Stimulated activated CD4-positive, alpha-beta T cell treated with anti-CD3 and anti-CD28 coated beads, Interleukin-2, amount 100 ng/mL, for 4 hours (primary cell): ENCODE measurements around the gene EIF4E1B.

Experiments
- DNase-seq: peaks from one replicate; pipeline ENCODE4 v3.0.0-alpha.2; 2020; ENCODE audit warnings: low read depth

EIF4E1B gene

DNA sequence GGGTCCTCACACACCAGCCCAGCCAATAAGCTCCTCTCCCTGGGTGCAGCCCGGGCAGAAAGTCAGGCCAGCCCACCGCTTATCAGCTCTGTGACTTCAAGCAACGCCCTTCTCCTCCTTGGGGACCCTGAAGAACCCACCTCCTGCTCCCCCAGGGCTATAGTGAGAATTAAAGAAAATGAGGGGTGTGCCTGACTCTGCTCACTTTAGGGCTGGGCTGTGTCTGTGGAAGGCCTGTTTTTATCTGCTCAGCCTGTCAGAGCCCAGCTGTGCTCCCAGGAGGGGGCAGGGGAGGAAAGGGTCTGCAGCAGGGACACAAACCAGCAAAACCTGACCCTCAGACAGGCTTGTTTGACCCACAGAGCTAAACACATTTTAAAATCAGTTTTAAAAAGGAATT, 24.4 kb upstream of the EIF4E1B start:
- DNase-seq: no peak

GRCh38 chr5:176606875-176607274, 23.6 kb upstream of the EIF4E1B start:
- DNase-seq: no peak

GRCh38 chr5:176608142-176608705, 22.3 kb upstream of the EIF4E1B start:
- no peak for DNase-seq

- no peak for DNase-seq
Measured at GRCh38 chr5:176608937-176609723, 21.3 kb upstream of the EIF4E1B start.

DNA sequence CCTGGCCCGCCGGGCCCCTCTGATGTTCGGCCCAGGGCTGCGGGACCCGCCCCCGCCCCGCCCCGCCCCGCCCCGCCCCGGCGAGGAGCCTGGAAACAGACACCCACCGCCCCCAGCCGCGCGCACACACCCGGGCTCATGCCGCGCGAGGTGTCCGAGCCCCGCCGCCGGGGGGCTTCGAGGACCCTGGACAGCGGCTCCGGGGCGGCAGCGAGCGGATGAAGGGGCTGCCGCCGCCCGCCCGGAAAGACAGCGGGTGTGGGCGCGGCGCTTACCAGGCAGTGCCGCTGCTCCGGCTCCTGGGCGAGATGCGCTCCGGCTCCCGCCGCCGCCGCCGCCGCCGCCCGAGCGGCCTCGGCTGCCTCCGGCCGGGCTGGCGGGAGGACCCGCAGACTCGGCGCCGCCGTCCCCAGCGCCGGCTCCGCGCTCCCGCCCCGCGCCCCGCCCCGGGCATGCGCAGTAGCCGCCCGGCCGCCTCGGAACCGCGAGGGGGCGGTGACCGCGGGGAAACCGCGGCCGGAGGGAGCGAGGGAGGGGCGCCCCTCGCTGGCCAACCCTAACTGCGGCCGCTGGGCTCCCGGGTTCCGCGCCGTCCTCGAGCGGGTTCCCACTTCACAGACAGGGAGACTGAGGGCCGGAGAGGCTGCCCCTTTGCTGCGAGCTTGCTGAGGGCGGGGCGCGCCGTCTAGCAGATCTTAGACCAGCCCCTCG, 20.6 kb upstream of the EIF4E1B start, which contains the start of gene GPRIN1:
GPRIN1 (minus strand) TSS at position 433 of the 711 bp plus-strand sequence. CDS start 10,322 bp downstream, outside the sequence.
- peak; percentile 17 for DNase-seq

DNA sequence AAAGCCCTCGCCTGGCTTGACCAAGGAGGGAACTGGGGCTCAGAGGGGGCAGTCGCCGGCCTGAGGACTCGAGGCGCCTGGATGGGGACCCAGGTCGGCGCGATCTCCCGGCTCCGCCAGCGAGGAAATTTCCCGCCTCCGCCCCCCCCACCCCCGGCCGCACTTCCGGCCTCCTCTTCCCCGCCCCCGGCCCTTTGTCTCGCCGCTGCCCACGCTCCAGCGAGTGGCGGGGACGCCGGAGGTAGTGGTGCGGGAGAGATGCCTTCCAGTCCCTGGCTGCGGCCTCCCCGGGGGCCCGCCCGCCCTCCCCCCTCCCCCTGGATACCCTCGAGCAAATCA, 20.1 kb upstream of the EIF4E1B start:
- peak; percentile 13 for DNase-seq

- DNase-seq: no peak
Measured at GRCh38 chr5:176611435-176611834, 19.0 kb upstream of the EIF4E1B start.

- no peak for DNase-seq
Measured at GRCh38 chr5:176612008-176612407, 18.5 kb upstream of the EIF4E1B start.

GRCh38 chr5:176612855-176613254, 17.6 kb upstream of the EIF4E1B start:
- no peak for DNase-seq

DNA sequence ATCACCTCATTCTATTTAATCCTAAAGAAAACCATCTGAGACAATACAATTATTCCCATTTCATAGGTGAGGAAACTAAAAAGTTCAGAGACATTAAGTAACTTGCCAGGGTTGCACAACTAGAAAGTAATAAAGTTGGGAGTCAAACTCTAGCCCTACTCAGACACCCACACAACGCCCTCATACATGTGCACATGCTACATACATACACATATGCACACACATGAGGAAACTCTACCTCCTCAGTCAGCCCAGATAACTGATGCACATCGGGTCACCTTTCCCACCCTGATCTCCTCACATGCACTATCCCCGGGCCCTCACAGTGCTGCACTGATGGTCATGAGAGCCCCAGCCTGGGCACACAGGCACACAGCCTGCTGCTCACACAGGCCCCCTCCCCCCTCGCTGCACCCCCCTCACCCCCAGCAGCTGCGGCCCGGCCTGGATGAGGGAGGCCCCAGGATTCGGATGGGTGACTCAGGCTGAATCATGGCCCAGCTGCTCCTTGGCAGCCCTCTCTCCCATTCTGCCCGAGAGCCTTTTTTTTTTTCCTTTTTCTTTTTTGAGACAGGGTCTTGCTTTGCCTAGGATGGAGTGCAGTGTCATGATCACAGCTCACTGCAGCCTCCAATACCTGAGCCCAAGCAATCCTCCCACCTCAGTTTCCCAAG, 15.5 kb upstream of the EIF4E1B start:
- DNase-seq: no peak

- DNase-seq: no peak
Measured at GRCh38 chr5:176616511-176616910, 14.0 kb upstream of the EIF4E1B start.

- no peak for DNase-seq
Measured at GRCh38 chr5:176618783-176619182, 11.7 kb upstream of the EIF4E1B start.

DNA sequence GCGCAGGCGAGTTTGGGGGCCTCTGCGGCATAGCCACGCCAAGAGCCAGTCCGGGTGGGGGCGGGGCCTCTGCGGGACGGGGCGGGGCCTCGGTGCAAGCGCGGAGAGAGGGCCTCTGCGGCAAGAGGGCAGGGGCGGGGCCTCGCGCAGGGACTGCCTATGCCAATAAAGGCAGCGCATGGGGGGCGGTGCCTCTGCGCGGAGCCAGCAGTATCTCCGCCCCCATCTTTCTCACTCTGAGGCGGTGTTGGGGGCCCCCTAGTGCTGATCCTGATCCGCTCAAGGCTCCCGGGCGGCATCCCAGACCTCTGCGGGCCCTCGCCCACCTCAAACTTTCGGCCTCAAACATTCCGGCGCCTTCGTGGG, 11.3 kb upstream of the EIF4E1B start:
- peak; percentile 77 for DNase-seq

DNA sequence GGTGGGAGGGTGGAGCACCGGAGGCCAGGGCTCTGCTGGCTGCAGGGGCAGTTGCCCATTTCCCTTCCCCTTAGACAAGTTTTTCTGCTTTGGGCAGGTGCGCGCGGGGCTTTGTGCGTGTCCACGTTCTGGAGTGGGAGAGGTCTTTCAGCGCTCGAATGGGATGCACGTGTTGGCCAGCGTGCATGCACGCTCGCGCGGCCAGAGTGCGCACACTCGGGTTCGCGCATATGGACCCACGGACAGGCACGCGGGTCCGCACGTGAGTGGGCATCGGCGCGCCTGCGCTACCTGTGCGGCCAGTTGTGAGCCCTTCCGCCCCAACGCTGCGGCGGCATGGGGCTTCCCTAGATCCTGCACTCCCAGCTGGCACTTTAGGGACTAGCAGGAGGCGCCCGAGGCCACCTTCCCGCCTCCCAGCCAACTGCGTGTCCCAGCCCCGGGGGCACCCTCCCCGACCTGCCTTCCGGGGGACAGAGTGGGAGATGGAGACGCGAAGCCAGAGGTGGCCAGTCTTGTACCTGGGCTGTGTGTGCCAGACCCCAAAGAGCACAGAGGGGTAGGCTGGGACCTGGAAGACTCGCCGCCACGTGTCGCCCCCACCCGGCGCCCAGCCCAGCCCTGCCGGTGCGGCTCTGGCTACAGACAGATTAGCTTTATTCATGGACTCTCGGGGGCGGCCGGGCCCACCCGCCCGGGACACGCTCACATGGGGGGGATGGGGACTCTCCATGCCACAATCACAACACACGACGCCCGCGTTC, 10.7 kb upstream of the EIF4E1B start:
- no peak for DNase-seq

GRCh38 chr5:176620333-176620981, 10.0 kb upstream of the EIF4E1B start:
- no peak for DNase-seq

DNA sequence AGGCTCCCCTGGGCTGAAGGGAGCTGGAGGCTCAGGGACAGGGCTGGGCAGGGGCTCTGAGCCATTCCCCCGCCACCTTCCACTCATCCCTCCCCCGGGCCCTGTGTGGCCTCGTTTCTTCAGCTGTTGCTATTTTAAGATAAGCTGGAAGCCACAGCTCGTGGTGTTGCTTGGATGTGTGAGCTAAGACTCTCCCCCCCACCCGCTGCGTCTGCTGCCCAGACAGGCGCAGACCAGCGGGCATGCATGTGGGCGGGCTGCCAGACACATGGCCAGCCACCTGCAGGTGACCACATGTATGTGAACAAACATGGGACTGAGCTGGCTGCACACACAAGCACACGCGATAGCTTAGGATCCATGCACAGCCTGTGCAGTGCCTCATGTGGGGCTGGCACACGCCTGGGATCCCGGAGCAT, 8.8 kb upstream of the EIF4E1B start:
- DNase-seq: no peak

- DNase-seq: no peak
Measured at GRCh38 chr5:176624142-176624541, 6.3 kb upstream of the EIF4E1B start.

DNA sequence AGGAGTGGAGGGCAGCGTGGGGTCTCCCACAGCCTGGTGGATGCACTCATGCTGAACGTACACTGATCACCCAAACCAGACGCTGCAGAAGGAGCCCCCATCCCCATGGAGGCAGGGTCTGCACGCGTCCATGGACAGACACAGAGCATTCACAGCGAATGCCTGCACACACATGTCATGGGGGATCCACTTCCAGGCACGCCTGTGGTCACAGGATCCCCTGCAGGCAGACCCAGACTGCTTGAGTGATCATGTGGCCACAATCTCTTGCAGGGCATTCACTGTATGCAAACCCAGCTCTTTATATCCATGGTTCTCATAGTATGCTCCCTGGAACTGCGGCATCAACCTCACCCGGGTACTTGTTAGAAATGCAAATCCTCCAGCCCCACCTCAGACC, 5.5 kb upstream of the EIF4E1B start:
- no peak for DNase-seq

DNA sequence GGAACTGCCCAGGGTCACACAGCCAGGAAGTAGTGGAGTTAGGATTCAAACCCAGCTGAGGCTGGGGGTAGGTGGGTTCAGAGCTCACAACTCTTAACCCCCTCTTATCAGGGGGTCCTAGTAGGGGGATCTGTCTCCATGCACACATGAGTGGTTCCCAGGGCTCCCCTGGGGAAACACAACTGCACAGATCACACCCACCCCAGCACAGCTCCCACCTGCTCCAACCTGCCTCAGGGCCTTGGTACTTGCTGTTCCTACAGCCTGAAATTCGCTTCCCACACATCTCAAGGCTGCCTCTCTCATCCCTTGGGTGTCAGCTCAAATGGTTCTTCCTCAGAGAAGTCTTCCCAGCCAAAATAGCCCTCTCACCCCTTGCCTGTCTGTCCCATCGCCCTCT, 5.0 kb upstream of the EIF4E1B start:
- DNase-seq: no peak

- no peak for DNase-seq
Measured at GRCh38 chr5:176625966-176626875, 4.3 kb upstream of the EIF4E1B start.
